ENCODE data around the gene ACSL1.
"Not testable (repeated sequence)": the region's sequence is repeated elsewhere in the genome, so short reads cannot be mapped to it uniquely, and the experiment has no call there.

ACSL1 gene

DNA sequence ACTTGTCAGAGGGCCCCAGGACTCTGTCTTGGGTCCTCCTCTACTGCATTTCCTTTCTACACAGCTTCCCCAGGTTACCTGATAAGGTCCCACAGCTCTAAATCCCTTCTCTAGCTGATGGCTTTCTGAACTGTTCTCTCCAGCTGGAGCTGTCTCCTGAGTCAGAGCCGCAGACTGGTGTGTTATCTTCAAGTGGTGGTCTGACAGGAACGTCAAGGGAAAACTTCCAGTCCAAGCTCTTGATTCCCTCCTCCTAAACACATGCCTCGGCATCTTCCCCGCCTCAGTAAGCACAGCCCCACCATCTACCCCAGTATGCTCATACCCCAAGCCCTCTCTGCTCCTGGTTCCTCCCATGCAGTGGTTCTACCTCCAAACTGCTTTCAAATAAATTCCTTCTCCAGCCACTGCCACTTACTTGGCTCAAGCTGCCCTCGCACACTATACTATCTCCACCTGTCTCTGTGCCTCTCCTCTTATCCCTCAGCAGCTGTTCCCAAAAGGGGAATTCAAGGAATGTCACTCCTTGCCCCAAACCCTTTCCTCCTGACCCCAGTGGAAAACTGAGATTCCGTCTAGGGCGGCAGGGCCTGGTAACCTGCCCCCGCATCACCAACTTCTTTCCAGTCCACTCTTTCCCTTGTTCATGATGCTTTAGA, 74.7 kb downstream of the ACSL1 start:
- DNase-seq, result no peak

DNA sequence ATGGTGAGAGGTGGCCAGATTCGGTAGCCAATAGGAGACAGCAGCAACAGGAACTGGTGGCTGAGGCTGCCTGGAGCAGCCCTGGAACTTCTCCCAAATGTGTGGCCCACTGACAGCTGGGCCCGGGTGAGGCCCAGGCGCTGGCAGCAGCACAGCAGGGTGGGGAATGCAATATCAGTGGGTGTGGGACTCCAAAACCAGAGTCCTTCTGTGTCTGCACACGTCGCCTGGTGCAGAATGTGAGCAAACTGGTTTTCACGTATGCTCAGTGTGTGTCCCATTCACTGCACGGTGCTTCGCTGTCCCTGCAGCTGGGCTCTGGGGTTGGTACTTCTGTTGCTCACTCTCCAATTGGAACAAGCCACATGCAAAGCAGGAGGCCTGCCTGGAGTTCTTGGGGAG, 77.5 kb downstream of the ACSL1 start:
- DNase-seq, result no peak

- no peak for DNase-seq
Measured at GRCh38 chr4:184747034-184747830, 78.5 kb downstream of the ACSL1 start.

DNA sequence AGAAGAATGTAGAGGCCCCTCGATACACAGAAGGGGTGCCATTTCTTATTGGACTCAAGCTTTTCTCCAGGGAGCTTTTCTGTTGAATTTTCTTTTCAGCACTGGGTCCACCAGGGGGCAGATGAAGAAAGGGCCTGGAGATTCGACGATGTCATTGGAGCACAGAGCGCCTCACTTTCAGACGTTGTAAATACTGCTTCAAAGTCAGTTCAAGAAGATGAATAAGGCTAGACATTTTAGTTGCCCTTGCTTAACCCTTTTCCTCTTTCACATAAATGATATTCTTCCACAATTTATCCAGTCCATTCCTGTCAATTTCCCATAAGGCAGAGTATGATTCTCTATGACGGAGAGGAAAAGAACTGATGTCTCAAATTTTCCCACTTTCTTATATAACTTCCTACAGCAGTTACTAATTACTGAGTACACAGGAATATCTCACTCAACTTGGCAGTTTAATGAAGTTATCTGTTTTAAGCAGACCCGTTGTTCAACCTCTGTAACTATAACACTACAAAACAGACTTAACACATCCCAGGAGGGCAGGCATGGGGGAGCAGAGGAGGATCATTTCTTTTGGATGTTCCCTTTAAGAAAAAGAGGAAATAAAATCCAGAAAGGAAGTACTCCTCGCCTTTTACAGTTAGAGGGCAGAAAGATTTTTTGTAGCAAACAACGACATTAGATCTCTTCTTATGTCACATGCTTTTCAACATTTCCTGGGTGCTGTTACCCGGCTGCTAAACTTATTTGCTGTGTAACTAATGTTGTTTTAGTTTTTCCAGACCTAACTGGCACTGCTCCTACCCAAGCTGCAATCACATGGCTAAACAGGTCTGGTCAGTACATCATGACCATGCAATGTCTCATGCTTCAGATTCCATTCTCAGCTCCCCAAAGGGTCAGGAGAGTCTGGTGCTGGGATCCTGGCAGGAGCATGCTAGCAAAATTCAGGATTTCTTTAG, 79.7 kb downstream of the ACSL1 start:
- peak; percentile 15 to 44 for DNase-seq

- no peak for DNase-seq
Measured at GRCh38 chr4:184744236-184744635, 81.5 kb downstream of the ACSL1 start.

GRCh38 chr4:184743650-184744049, 82.1 kb downstream of the ACSL1 start:
- DNase-seq, result no peak

DNA sequence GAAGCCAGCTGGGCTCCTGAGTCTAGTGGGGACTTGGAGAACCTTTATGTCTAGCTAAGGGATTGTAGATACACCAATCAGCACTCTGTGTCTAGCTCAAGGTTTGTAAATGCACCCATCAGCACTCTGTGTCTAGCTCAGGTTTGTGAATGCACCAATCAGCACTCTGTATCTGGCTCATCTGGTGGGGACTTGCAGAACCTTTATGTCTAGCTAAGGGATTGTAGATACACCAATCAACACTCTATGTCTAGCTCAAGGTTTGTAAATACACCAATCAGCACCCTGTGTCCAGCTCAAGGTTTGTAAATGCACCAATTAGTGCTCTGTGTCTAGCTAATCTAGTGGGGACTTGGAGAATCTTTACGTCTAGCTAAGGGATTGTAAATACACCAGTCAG, 84.1 kb downstream of the ACSL1 start:
- DNase-seq, result not testable (repeated sequence)

- no peak for DNase-seq
Measured at GRCh38 chr4:184740980-184741391, 84.8 kb downstream of the ACSL1 start.

DNA sequence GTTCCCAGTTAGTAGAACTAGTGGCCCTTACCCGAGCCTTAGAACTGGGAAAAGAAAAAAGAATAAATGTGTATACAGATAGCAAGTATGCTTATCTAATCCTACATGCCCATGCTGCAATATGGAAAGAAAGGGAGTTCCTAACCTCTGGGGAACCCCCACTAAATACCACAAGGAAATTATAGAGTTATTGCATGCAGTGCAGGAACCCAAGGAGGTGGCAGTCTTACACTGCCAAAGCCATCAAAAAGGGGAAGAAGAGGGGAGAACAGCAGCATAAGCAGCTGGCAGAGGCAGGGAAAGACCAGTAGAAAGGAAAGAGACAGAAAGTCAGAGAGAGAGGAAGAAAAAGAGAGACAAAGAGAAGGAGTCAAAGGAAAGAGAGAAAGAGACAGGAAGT, 86.2 kb downstream of the ACSL1 start:
- DNase-seq, result not testable (repeated sequence)

- no peak for DNase-seq
Measured at GRCh38 chr4:184734758-184735157, 91.0 kb downstream of the ACSL1 start.

- DNase-seq, result peak; percentile 92
Measured at GRCh38 chr4:184733654-184734524, 91.9 kb downstream of the ACSL1 start, which contains the start of gene CENPU. TSS of gene CENPU (minus strand) at chr4:184734096. CDS start at chr4:184734062, 34 bp downstream.

DNA sequence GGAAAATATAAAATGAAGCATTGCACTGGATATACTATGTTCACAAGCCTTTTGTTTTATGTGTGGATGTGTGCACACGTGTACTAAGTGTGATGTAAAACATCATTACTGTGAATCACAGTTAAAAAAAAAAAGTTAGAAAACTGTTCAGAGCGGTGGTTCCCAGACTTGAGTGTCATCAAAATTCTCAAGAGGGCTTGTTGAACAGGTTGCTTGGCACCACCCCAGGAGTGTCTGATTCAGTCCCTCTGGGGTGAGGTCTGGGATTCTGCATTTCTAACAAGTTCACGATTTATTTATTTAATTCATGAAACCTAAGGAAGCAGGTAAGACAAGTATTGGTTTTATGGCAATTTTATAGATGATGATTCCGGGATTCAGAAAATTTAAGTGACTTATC, 93.6 kb downstream of the ACSL1 start:
- no peak for DNase-seq

DNA sequence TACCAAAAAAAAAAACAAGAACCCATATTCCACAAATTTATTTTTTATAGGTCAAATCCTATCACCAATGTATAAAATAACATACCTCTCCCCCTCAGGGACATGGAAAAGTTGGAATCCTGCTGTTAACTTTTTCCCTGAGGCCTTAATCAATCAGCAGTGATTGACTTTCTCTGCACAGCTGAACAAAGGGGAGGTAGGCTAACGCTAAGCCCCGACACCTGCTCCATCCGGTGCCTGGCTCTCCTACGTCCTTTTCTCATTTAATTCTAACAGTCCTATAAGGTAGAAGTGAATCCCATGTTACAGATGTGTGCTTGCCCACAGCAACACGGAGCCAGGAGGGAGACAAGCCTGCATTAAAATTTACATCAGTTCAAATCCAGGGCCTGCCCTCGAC, 94.7 kb downstream of the ACSL1 start:
- DNase-seq, result no peak

DNA sequence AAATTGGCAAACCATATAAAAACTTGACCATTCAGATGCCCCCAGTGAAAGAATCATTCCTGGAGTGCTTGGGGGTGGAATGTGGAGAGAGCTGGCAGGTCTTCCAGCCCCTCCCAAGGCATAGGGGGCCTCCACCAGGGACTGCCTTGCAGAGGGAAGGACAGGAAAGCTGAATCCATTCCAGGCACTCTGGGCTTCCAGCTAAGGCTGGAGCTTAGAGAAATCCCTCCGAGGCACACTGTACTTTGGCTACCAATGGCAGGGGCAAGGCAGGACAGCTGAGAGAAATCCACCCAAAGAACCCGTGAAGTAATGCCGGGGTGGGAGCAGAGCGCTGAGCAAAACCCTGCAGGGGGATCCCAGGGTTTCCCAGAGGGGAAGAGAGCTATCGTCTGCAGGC, 95.8 kb downstream of the ACSL1 start:
- no peak for DNase-seq

DNA sequence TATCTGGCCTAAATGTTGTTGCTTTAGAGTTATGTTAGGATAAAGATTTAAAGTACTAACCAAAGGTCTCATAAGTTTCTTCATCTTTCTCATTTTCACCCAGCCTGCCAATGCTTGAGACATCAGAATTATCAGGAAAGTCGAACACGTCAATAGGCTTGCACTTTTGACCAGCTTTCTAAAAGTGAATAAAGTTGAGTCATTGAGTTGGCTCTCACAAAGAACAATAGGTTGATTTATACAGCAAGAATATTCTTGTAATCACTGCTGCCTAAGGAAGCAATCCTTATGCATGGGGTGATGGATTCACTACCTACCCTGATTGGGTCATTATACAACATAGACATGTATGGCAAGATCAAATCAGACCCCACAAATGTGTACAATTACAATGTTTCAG, 96.9 kb downstream of the ACSL1 start:
- DNase-seq, result no peak

GRCh38 chr4:184727430-184727829, 98.3 kb downstream of the ACSL1 start:
- no peak for DNase-seq

- peak in 1 of 2 experiments; percentile 15 for DNase-seq
Measured at GRCh38 chr4:184722798-184723197, 103.0 kb downstream of the ACSL1 start.

DNA sequence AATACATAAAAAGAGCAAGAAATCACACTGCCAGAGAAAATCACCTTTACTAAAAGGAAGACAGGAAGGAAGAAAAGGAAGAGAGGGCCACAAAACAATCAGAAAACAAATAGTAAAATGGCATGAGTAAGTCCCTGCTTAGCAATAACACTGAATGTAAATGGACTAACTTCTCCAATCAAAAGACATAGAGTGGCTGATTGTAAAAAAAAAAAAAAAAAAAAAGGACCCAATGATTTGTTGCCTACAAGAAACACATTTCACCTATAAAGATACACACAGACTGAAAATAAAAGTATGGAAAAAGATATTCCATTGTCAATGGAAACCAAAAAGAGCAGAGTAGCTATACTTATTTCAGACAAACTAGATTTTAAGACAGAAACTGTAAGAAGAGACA, 104.5 kb downstream of the ACSL1 start:
- DNase-seq, result no peak

DNA sequence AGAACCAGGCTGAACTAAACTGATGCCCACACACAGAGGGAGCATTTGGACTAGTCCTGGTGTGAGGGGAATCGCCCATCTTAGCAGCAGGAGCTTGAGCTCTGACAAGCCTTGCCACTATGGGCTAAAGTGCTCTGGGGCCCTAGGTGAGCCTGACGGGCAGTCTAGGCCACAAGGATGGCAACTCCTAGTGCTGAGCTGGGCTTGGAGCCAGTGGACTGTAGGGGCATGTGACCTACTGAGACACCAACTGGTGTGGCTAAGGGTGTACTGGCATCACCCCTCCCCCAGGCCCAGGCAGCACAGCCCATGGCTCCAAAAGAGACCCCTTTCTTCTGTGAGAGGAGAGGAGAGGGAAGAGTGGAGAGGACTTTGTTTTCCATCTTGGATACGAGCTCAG, 106.4 kb downstream of the ACSL1 start:
- no peak for DNase-seq

- DNase-seq, result no peak
Measured at GRCh38 chr4:184715526-184715925, 110.2 kb downstream of the ACSL1 start.

DNA sequence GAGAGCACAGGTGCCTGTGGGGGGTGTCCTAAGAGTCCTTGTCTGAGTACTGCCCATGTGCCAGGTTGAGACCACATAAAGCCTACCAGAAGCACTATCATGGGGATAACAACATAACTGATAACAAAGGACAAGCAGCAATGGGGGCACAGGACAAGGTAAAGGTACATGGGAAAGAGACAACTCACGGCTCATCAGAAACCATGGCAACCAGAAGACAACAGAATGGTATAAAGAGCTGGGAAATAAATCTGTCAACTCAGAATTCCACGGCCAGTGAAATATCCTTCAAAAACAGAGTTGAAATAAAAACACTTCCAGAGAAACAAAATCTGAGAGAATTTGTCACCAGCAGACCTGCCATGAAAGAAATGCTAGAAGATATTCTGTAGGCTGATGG, 111.9 kb downstream of the ACSL1 start:
- DNase-seq, result no peak

- no peak for DNase-seq
Measured at GRCh38 chr4:184712322-184712721, 113.4 kb downstream of the ACSL1 start.
